H9 (cell line): Measurements from ENCODE around the gene HLA-DOA. TPM values are rescaled to one million over a fixed set of nuclear protein-coding genes. Genes with fewer than 3 reads are reported as not detected.
A peak's percentile ranks its signal among the peaks of the same experiment; 100 is the strongest.

Experiments used
- DNase-seq: peaks from one replicate; pipeline ENCODE4 v3.0.0-alpha.2; 2017
- H2AFZ ChIP-seq: one replicate; pipeline ENCODE4 v1.6.1; 2013; ENCODE audit warnings: mild to moderate bottlenecking, low read length, control low read depth, moderate library complexity
- H2AK5ac ChIP-seq: 2 replicates; pipeline ENCODE4 v1.6.1; 2013; ENCODE audit warnings: low read length, control low read depth, mixed read lengths; ENCODE audit not compliant: insufficient read length
- H2BK120ac ChIP-seq: one replicate; pipeline ENCODE4 v1.6.1; 2013; ENCODE audit warnings: low read depth, mild to moderate bottlenecking, low read length, control low read depth, inconsistent platforms; ENCODE audit not compliant: poor library complexity, severe bottlenecking
- H2BK12ac ChIP-seq: 2 replicates; pipeline ENCODE4 v1.6.1; 2013; ENCODE audit warnings: low read length, control low read depth, mixed read lengths, low read depth; ENCODE audit not compliant: insufficient read length
- H2BK15ac ChIP-seq: 2 replicates; pipeline ENCODE4 v1.6.1; 2013; ENCODE audit warnings: low read depth, low read length, control low read depth
- H2BK20ac ChIP-seq: one replicate; pipeline ENCODE4 v1.6.1; 2013; ENCODE audit warnings: low read depth, mild to moderate bottlenecking, low read length, control low read depth, inconsistent platforms; ENCODE audit not compliant: poor library complexity, severe bottlenecking
- H2BK5ac ChIP-seq: 2 replicates; pipeline ENCODE4 v1.6.1; 2013; ENCODE audit warnings: low read length, control low read depth, mixed read lengths; ENCODE audit not compliant: insufficient read length
- H3K14ac ChIP-seq: 2 replicates; pipeline ENCODE4 v1.6.1; 2013; ENCODE audit warnings: low read length, control low read depth; ENCODE audit not compliant: insufficient read depth
- H3K18ac ChIP-seq: 2 replicates; pipeline ENCODE4 v1.6.1; 2013; ENCODE audit warnings: low read depth, mild to moderate bottlenecking, mixed read lengths, low read length, control low read depth; ENCODE audit not compliant: insufficient read length
- H3K23ac ChIP-seq: 2 replicates; pipeline ENCODE4 v1.6.1; 2013; ENCODE audit warnings: low read length, control low read depth, mixed read lengths, low read depth; ENCODE audit not compliant: insufficient read length
- H3K23me2 ChIP-seq: 2 replicates; pipeline ENCODE4 v1.6.1; 2013; ENCODE audit warnings: low read depth, mild to moderate bottlenecking, mixed read lengths, low read length, control low read depth; ENCODE audit not compliant: insufficient read length, poor library complexity, severe bottlenecking
- H3K27ac ChIP-seq: 2 replicates; pipeline ENCODE4 v1.5.1; 2013; ENCODE audit warnings: low read length, control low read depth, mixed read lengths, low read depth; ENCODE audit not compliant: insufficient read length
- H3K27me3 ChIP-seq: 2 replicates; pipeline ENCODE4 v1.6.1; 2013; ENCODE audit warnings: low read length, control low read depth, inconsistent platforms; ENCODE audit not compliant: insufficient read depth
- H3K4ac ChIP-seq: 2 replicates; pipeline ENCODE4 v1.6.1; 2013; ENCODE audit warnings: low read depth, mild to moderate bottlenecking, control low read depth, inconsistent platforms, low read length, moderate library complexity
- H3K4me1 ChIP-seq: 2 replicates; pipeline ENCODE4 v1.6.1; 2013; ENCODE audit warnings: low read length, control low read depth, inconsistent platforms; ENCODE audit not compliant: insufficient read depth
- H3K4me2 ChIP-seq: 2 replicates; pipeline ENCODE4 v1.6.1; 2013; ENCODE audit warnings: low read length, control low read depth, mixed read lengths; ENCODE audit not compliant: insufficient read length, insufficient read depth
- H3K56ac ChIP-seq: 2 replicates; pipeline ENCODE4 v1.6.1; 2013; ENCODE audit warnings: low read depth, mild to moderate bottlenecking, mixed read lengths, low read length, control low read depth; ENCODE audit not compliant: insufficient read length
- H3K79me1 ChIP-seq: 2 replicates; pipeline ENCODE4 v1.6.1; 2013; ENCODE audit warnings: low read depth, mild to moderate bottlenecking, moderate library complexity, low read length, control low read depth, inconsistent platforms; ENCODE audit not compliant: insufficient read depth, poor library complexity, severe bottlenecking
- H3K79me2 ChIP-seq: 2 replicates; pipeline ENCODE4 v1.6.1; 2013; ENCODE audit warnings: low read length, control low read depth, inconsistent platforms; ENCODE audit not compliant: insufficient read depth
- H3K9ac ChIP-seq: 2 replicates; pipeline ENCODE4 v1.6.1; 2013; ENCODE audit warnings: low read length, control low read depth, mixed read lengths; ENCODE audit not compliant: insufficient read length; ENCODE audit errors: extremely low read depth
- H3K9me3 ChIP-seq: one replicate; pipeline ENCODE4 v1.6.1; 2013; ENCODE audit warnings: low read depth, low read length, inconsistent platforms; ENCODE audit not compliant: control insufficient read depth
- H3T11ph ChIP-seq: one replicate; pipeline ENCODE4 v1.6.1; 2013; ENCODE audit warnings: mild to moderate bottlenecking, low read length, control low read depth, inconsistent platforms
- H4K20me1 ChIP-seq: one replicate; pipeline ENCODE4 v1.6.1; 2013; ENCODE audit not compliant: control insufficient read depth, insufficient read length, insufficient read depth
- H4K5ac ChIP-seq: 2 replicates; pipeline ENCODE4 v1.6.1; 2013; ENCODE audit warnings: low read depth, mild to moderate bottlenecking, mixed read lengths, low read length, control low read depth; ENCODE audit not compliant: insufficient read length
- H4K8ac ChIP-seq: replicated peaks from 2 replicates; pipeline ENCODE4 v1.6.1; 2013; ENCODE audit warnings: low read length, control low read depth, mixed read lengths, low read depth; ENCODE audit not compliant: insufficient read length
- H4K91ac ChIP-seq: 2 replicates; pipeline ENCODE4 v1.6.1; 2013; ENCODE audit warnings: low read depth, mild to moderate bottlenecking, moderate library complexity, mixed read lengths, low read length, control low read depth; ENCODE audit not compliant: insufficient read length
- H3K27ac Mint-ChIP-seq, 3 experiments: 2 replicates in 2 of 3; 3 replicates in 1 of 3; pipeline ENCODE4 v1.8.0; 2020 to 2021; ENCODE audit warnings: mixed read lengths in 3 of 3, mild to moderate bottlenecking in 1 of 3, moderate library complexity in 1 of 3
- H3K27me3 Mint-ChIP-seq: 2 replicates; pipeline ENCODE4 v1.8.0; 2021; ENCODE audit warnings: low read depth, mild to moderate bottlenecking, moderate library complexity, mixed read lengths
- H3K36me3 Mint-ChIP-seq, 3 experiments: 2 replicates in 2 of 3; 3 replicates in 1 of 3; pipeline ENCODE4 v1.8.0; 2020 to 2021; ENCODE audit warnings: low read depth in 3 of 3, mixed read lengths in 3 of 3; ENCODE audit not compliant: insufficient read depth in 1 of 3
- H3K4me1 Mint-ChIP-seq, 2 experiments: 2 replicates each; pipeline ENCODE4 v1.8.0; 2020; ENCODE audit warnings: mixed read lengths in 2 of 2
- H3K4me3 Mint-ChIP-seq, 2 experiments: 2 replicates in 1 of 2; 3 replicates in 1 of 2; pipeline ENCODE4 v1.8.0; 2020 to 2021; ENCODE audit warnings: mild to moderate bottlenecking in 2 of 2, mixed read lengths in 2 of 2, moderate library complexity in 1 of 2
- H3K9me3 Mint-ChIP-seq, 2 experiments: 2 replicates in 1 of 2; 3 replicates in 1 of 2; pipeline ENCODE4 v1.8.0; 2020; ENCODE audit warnings: mild to moderate bottlenecking in 2 of 2, mixed read lengths in 2 of 2, moderate library complexity in 1 of 2
- WGBS: extraction: QIAGEN DNeasy Blood & Tissue Kit; methylation state at CpG from one replicate; pipeline ENCODE4 v1.1.7; 2013; ENCODE audit warnings: missing lambda C conversion rate, low lambda C conversion rate, mixed read lengths; ENCODE audit not compliant: insufficient read length; ENCODE audit errors: extremely low coverage; 5-methylcytosine and 5-hydroxymethylcytosine counted together
- total RNA-seq: library from RNA; stranded (reverse); gene quantifications from 2 replicates; pipeline ENCODE4 v1.2.1, GENCODE V29; 2021
- TF ChIP-seq, protein P1 (sequence below): fragments of 200-600 bp; sonication (generic); conservative IDR thresholded peaks from 3 replicates; pipeline ENCODE4 v1.8.0; 2021; ENCODE audit warnings: antibody characterized with exemption, mild to moderate bottlenecking

Gene HLA-DOA
- total RNA-seq, 1 experiment from 2014 or later: 15.6 TPM

DNA sequence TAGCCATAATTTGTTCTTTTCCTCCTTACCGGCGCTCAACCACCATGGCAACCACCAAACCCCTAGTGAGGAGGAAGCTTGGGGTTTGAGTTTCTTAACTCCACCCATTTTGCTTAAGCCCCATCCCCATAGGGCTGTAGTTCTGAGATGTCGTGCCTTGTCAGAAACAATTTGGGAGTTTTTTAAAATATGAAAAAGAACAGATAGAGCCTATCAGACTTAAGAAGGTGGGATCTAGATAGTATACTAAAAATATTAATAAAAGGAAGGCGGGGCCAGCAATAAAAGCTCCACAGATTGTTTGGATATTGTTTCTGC lies 35.4 kb downstream of the HLA-DOA start:
- DNase-seq: no peak
- Histone ChIP-seq H3K9me3 (no peaks in the 10 kb centered on the region), H3K27ac (no peak overlapping the region), H2BK5ac (no peak overlapping the region), H2AFZ (no peak overlapping the region), H3K23ac (no peak overlapping the region), H3K14ac (no peak overlapping the region), H3T11ph (no peak overlapping the region), H3K79me1 (peaks cover 20% of the 10 kb centered on the region), H3K4me2 (peak overlapping the region; percentile 87), H3K18ac (no peak overlapping the region), H4K20me1 (no peaks in the 10 kb centered on the region), H2AK5ac (no peak overlapping the region), H3K4ac (no peak overlapping the region), H2BK20ac (no peak overlapping the region), H4K8ac (no peak overlapping the region), H2BK15ac (no peak overlapping the region), H3K56ac (no peak overlapping the region), H3K79me2 (peaks cover 42% of the 10 kb centered on the region), H4K91ac (no peak overlapping the region), H3K9ac (peak overlapping the region; percentile 97), H4K5ac (no peak overlapping the region), H2BK120ac (no peak overlapping the region), H3K4me1 (no peaks in the 10 kb centered on the region), H3K23me2 (peaks cover 23% of the 10 kb centered on the region), H2BK12ac (no peak overlapping the region), H3K27me3 (no peaks in the 10 kb centered on the region)
- Mint-ChIP-seq H3K4me3 (peak overlapping the region; percentile 96), H3K27me3 (peaks cover 4% of the 10 kb centered on the region; the same call in 1 of the 2 replicates), H3K36me3 (peaks cover 85 to 91% (median 86%) of the 10 kb centered on the region in 3 experiments), H3K4me1 (peaks cover 23 to 45% of the 10 kb centered on the region in 2 experiments), H3K27ac (peak overlapping the region in 2 of 3 experiments; percentile 73 to 94; a peak in 4 of 7 replicates), H3K9me3 (peaks cover 7 to 11% of the 10 kb centered on the region in 2 experiments)
- TF ChIP-seq, protein P1, sequence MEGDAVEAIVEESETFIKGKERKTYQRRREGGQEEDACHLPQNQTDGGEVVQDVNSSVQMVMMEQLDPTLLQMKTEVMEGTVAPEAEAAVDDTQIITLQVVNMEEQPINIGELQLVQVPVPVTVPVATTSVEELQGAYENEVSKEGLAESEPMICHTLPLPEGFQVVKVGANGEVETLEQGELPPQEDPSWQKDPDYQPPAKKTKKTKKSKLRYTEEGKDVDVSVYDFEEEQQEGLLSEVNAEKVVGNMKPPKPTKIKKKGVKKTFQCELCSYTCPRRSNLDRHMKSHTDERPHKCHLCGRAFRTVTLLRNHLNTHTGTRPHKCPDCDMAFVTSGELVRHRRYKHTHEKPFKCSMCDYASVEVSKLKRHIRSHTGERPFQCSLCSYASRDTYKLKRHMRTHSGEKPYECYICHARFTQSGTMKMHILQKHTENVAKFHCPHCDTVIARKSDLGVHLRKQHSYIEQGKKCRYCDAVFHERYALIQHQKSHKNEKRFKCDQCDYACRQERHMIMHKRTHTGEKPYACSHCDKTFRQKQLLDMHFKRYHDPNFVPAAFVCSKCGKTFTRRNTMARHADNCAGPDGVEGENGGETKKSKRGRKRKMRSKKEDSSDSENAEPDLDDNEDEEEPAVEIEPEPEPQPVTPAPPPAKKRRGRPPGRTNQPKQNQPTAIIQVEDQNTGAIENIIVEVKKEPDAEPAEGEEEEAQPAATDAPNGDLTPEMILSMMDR: no peak
- WGBS: no CpG with 5 or more reads among the region's 4 CpGs
